IPS-18a (cell line): ENCODE data around the gene CD72.
A peak's percentile ranks its signal among the peaks of the same experiment; 100 is the strongest.

ENCODE experiments used
- H3K27ac ChIP-seq: one replicate; pipeline ENCODE4 v1.5.1; 2013; ENCODE audit warnings: low read length
- H3K27me3 ChIP-seq: one replicate; pipeline ENCODE4 v1.6.1; 2013; ENCODE audit warnings: mild to moderate bottlenecking, low read length; ENCODE audit not compliant: control insufficient read depth, insufficient read depth
- H3K36me3 ChIP-seq: one replicate; pipeline ENCODE4 v1.6.1; 2013; ENCODE audit warnings: low read depth, low read length; ENCODE audit not compliant: control insufficient read depth
- H3K4me1 ChIP-seq: one replicate; pipeline ENCODE4 v1.6.1; 2013; ENCODE audit warnings: low read depth, low read length; ENCODE audit not compliant: control insufficient read depth
- H3K4me3 ChIP-seq: one replicate; pipeline ENCODE4 v1.5.1; 2013; ENCODE audit warnings: low read length
- H3K9ac ChIP-seq: one replicate; pipeline ENCODE4 v1.6.1; 2013; ENCODE audit warnings: mild to moderate bottlenecking, low read length, moderate library complexity
- H3K9me3 ChIP-seq: one replicate; pipeline ENCODE4 v1.6.1; 2013; ENCODE audit warnings: low read depth, low read length; ENCODE audit not compliant: control insufficient read depth

CD72 gene

GRCh38 chr9:35611230-35611797, 6.9 kb downstream of the CD72 start:
- H3K27ac ChIP-seq, result no peak overlapping the region
- H3K9ac ChIP-seq, result no peak overlapping the region
- H3K9me3 ChIP-seq, result no peaks in the 10 kb centered on the region
- no peaks in the 10 kb centered on the region for H3K4me1 ChIP-seq
- no peak overlapping the region for H3K4me3 ChIP-seq
- H3K27me3 ChIP-seq, result peaks cover 10% of the 10 kb centered on the region
- peaks cover 15% of the 10 kb centered on the region for H3K36me3 ChIP-seq

- Histone ChIP-seq H3K4me1 (no peaks in the 10 kb centered on the region), H3K36me3 (peaks cover 15% of the 10 kb centered on the region), H3K4me3 (no peak overlapping the region)
These were observed 8.4 kb downstream of the CD72 start for GRCh38 chr9:35609820-35610163.

GRCh38 chr9:35609001-35609819, 9.0 kb downstream of the CD72 start:
- H3K9ac ChIP-seq, result no peak overlapping the region
- no peak overlapping the region for H3K4me3 ChIP-seq
- no peaks in the 10 kb centered on the region for H3K9me3 ChIP-seq
- peaks cover 3% of the 10 kb centered on the region for H3K27me3 ChIP-seq
- peaks cover 15% of the 10 kb centered on the region for H3K36me3 ChIP-seq
- no peaks in the 10 kb centered on the region for H3K4me1 ChIP-seq
- no peak overlapping the region for H3K27ac ChIP-seq

More at GRCh38 chr9:35609820-35610163, 8.4 kb downstream of the CD72 start:
- Histone ChIP-seq H3K9ac (no peak overlapping the region), H3K9me3 (no peaks in the 10 kb centered on the region), H3K27me3 (peaks cover 3% of the 10 kb centered on the region), H3K27ac (no peak overlapping the region)

GRCh38 chr9:35608221-35608620, 10.0 kb downstream of the CD72 start:
- Histone ChIP-seq H3K4me3 (no peak overlapping the region), H3K27me3 (no peaks in the 10 kb centered on the region), H3K9ac (no peak overlapping the region), H3K4me1 (peaks cover 5% of the 10 kb centered on the region), H3K36me3 (peaks cover 15% of the 10 kb centered on the region), H3K9me3 (no peaks in the 10 kb centered on the region), H3K27ac (no peak overlapping the region)

GRCh38 chr9:35606726-35607125, 11.5 kb downstream of the CD72 start:
- Histone ChIP-seq H3K27ac (no peak overlapping the region), H3K4me3 (peak overlapping the region; percentile 70), H3K4me1 (peaks cover 5% of the 10 kb centered on the region), H3K36me3 (peaks cover 15% of the 10 kb centered on the region), H3K9me3 (no peaks in the 10 kb centered on the region), H3K27me3 (no peaks in the 10 kb centered on the region), H3K9ac (no peak overlapping the region)

GRCh38 chr9:35606138-35606504, 12.1 kb downstream of the CD72 start:
- Histone ChIP-seq H3K36me3 (peaks cover 15% of the 10 kb centered on the region), H3K9ac (peak overlapping the region; percentile 42), H3K4me1 (peaks cover 5% of the 10 kb centered on the region), H3K27me3 (no peaks in the 10 kb centered on the region), H3K9me3 (no peaks in the 10 kb centered on the region), H3K4me3 (peak overlapping the region; percentile 70), H3K27ac (no peak overlapping the region)

GRCh38 chr9:35605351-35606137, 12.7 kb downstream of the CD72 start:
- no peak overlapping the region for H3K27ac ChIP-seq

GRCh38 chr9:35604578-35605350, 13.4 kb downstream of the CD72 start, which contains the start of gene TESK1:
TESK1 (plus strand) TSS chr9:35605262; CDS start chr9:35605620, 358 bp downstream.
- Histone ChIP-seq H3K9ac (peak within 1 kb of the TSS; percentile 42), H3K27me3 (no peaks in the 10 kb centered on the region), H3K4me1 (peaks cover 5% of the 10 kb centered on the region), H3K27ac (peak within 1 kb of the TSS; percentile 22), H3K36me3 (peaks cover 15% of the 10 kb centered on the region), H3K4me3 (peak within 1 kb of the TSS; percentile 75), H3K9me3 (no peaks in the 10 kb centered on the region)

More at GRCh38 chr9:35605351-35606137, 12.7 kb downstream of the CD72 start:
- H3K4me3 ChIP-seq, result peak overlapping the region; percentile 70
- H3K4me1 ChIP-seq, result peaks cover 5% of the 10 kb centered on the region
- peaks cover 15% of the 10 kb centered on the region for H3K36me3 ChIP-seq
- no peaks in the 10 kb centered on the region for H3K9me3 ChIP-seq
- no peaks in the 10 kb centered on the region for H3K27me3 ChIP-seq
- peak overlapping the region; percentile 42 for H3K9ac ChIP-seq

- Histone ChIP-seq H3K27ac (peak overlapping the region; percentile 22), H3K27me3 (no peaks in the 10 kb centered on the region), H3K4me1 (peaks cover 5% of the 10 kb centered on the region), H3K36me3 (peaks cover 10% of the 10 kb centered on the region), H3K9ac (peak overlapping the region; percentile 61), H3K9me3 (no peaks in the 10 kb centered on the region), H3K4me3 (peak overlapping the region; percentile 75)
These were observed 14.1 kb downstream of the CD72 start for GRCh38 chr9:35603986-35604577.

- H3K4me3 ChIP-seq, result peak overlapping the region; percentile 68
- no peak overlapping the region for H3K27ac ChIP-seq
- no peaks in the 10 kb centered on the region for H3K9me3 ChIP-seq
- H3K36me3 ChIP-seq, result peaks cover 7% of the 10 kb centered on the region
- H3K4me1 ChIP-seq, result peaks cover 5% of the 10 kb centered on the region
- peak overlapping the region; percentile 61 for H3K9ac ChIP-seq
- no peaks in the 10 kb centered on the region for H3K27me3 ChIP-seq
These were observed 14.7 kb downstream of the CD72 start for GRCh38 chr9:35603506-35603985.
